CD4-positive, CD25-positive, alpha-beta regulatory T cell (primary cell): ENCODE measurements around the gene SYT7. TPM values are rescaled to one million over a fixed set of nuclear protein-coding genes. Genes with fewer than 3 reads are reported as not detected.

Experiments used
- polyA plus RNA-seq, 4 donors: library from polyadenylated mRNA; unstranded; fragments of 300-500 nt; fragmentation: Illumina TruSeq; gene quantifications; one replicate each; pipeline ENCODE4 v1.2.3, GENCODE V29; 2021
- total RNA-seq: library from RNA; stranded (reverse); gene quantifications from one replicate; pipeline ENCODE4 v1.2.3, GENCODE V29; 2022

SYT7 gene
- total and polyA plus RNA-seq, 5 donors from 2014 or later, result 0.20 TPM; not detected in 4

Other genes with a start within 250 kb of the SYT7 start
- gene DDB1, start 248.0 kb downstream of the SYT7 start, total RNA-seq, result 155 TPM
- 100 to 1,000 TPM; 117 to 158 (median 126) TPM for gene DDB1, start 248.0 kb downstream of the SYT7 start, polyA plus RNA-seq
- 29.6 TPM for gene TKFC, start 247.8 kb downstream of the SYT7 start, total RNA-seq
- 10 to 100 TPM; 29.2 to 33.2 (median 32.1) TPM for gene TKFC, start 247.8 kb downstream of the SYT7 start, polyA plus RNA-seq
- gene CYB561A3, start 219.2 kb downstream of the SYT7 start, total RNA-seq, result 29.5 TPM
- gene CYB561A3, start 219.2 kb downstream of the SYT7 start, polyA plus RNA-seq, result 10 to 100 TPM; 54.7 to 70.2 (median 59.3) TPM
- gene TMEM138, start 218.7 kb downstream of the SYT7 start, total RNA-seq, result 48.6 TPM
- gene TMEM138, start 218.7 kb downstream of the SYT7 start, polyA plus RNA-seq, result 10 to 100 TPM; 59.8 to 73.2 (median 62.0) TPM
- 10.3 TPM for gene TMEM216, start 188.5 kb downstream of the SYT7 start, total RNA-seq
- 10 to 100 TPM; 48.2 to 69.3 (median 59.0) TPM for gene TMEM216, start 188.5 kb downstream of the SYT7 start, polyA plus RNA-seq
- gene CPSF7, start 151.1 kb downstream of the SYT7 start, total RNA-seq, result 111 TPM
- gene CPSF7, start 151.1 kb downstream of the SYT7 start, polyA plus RNA-seq, result 10 to 100 TPM; 23.5 to 32.0 (median 25.4) TPM
- 36.7 TPM for gene SDHAF2, start 151.0 kb downstream of the SYT7 start, total RNA-seq
- 100 to 1,000 TPM in 2 of 4 donors, 10 to 100 TPM in 2; 92.9 to 127 (median 105) TPM for gene SDHAF2, start 151.0 kb downstream of the SYT7 start, polyA plus RNA-seq
- not detected for gene LRRC10B, start 72.3 kb downstream of the SYT7 start, total RNA-seq
- not detected for gene LRRC10B, start 72.3 kb downstream of the SYT7 start, polyA plus RNA-seq
- gene DAGLA, start 99.3 kb upstream of the SYT7 start, total RNA-seq, result 0.94 TPM
- under 1 TPM in 2 of 4 donors, not detected in 2; 0.08 to 0.10 TPM for gene DAGLA, start 99.3 kb upstream of the SYT7 start, polyA plus RNA-seq
- 0.30 TPM for gene MYRF, start 171.6 kb upstream of the SYT7 start, total RNA-seq
- gene MYRF, start 171.6 kb upstream of the SYT7 start, polyA plus RNA-seq, result under 1 TPM in 2 of 4 donors, not detected in 2; 0.20 to 0.74 TPM
- gene TMEM258, start 211.5 kb upstream of the SYT7 start, total RNA-seq, result 71.7 TPM
- gene TMEM258, start 211.5 kb upstream of the SYT7 start, polyA plus RNA-seq, result 100 to 1,000 TPM; 207 to 283 (median 238) TPM
- gene FEN1, start 211.8 kb upstream of the SYT7 start, total RNA-seq, result 13.2 TPM
- gene FEN1, start 211.8 kb upstream of the SYT7 start, polyA plus RNA-seq, result 10 to 100 TPM; 19.4 to 24.5 (median 22.2) TPM
- 9.1 TPM for gene FADS1, start 235.9 kb upstream of the SYT7 start, total RNA-seq
- 1 to 10 TPM in 1 of 4 donors, under 1 TPM in 1, not detected in 2; 0.35 to 3.1 TPM for gene FADS1, start 235.9 kb upstream of the SYT7 start, polyA plus RNA-seq
- gene FADS2, start 247.2 kb upstream of the SYT7 start, total RNA-seq, result 19.7 TPM
- gene FADS2, start 247.2 kb upstream of the SYT7 start, polyA plus RNA-seq, result 10 to 100 TPM in 1 of 4 donors, under 1 TPM in 2, not detected in 1; 0.23 to 13.6 (median 0.65) TPM